SH-SY5Y (cell line): ENCODE results near the gene DIPK1B.

Experiments used
- GATA2 ChIP-seq: IDR thresholded peaks from 2 replicates; pipeline ENCODE4 v1.6.1; 2011; ENCODE audit warnings: mild to moderate bottlenecking, low read depth, low read length
- GATA3 ChIP-seq: IDR thresholded peaks from 2 replicates; pipeline ENCODE4 v1.6.1; 2011; ENCODE audit warnings: low read depth, mild to moderate bottlenecking, low read length, moderate library complexity

GRCh38 chr9:136746621-136747020 lies 34.2 kb downstream of the DIPK1B start:
- TF ChIP-seq GATA2 (no peak), GATA3 (no peak)
